Neural progenitor cell (in vitro differentiated cells): ENCODE data around the gene DET1. TPM values are rescaled to one million over a fixed set of nuclear protein-coding genes. Genes with fewer than 3 reads are reported as not detected.
A peak's percentile ranks its signal among the peaks of the same experiment; 100 is the strongest.
"Not testable (repeated sequence)": the region's sequence is repeated elsewhere in the genome, so short reads cannot be mapped to it uniquely, and the experiment has no call there.

Experiments
- DNase-seq: peaks from one replicate; pipeline ENCODE4 v3.0.0-alpha.2; 2016; ENCODE audit warnings: low spot score
- H2AFZ ChIP-seq: fragments of 200-600 bp; sonication (generic); replicated peaks from 2 replicates; pipeline ENCODE4 v1.6.1; 2016; ENCODE audit warnings: antibody characterized with exemption
- H3F3A ChIP-seq: fragments of 200-600 bp; sonication (generic); 2 replicates; pipeline ENCODE4 v1.6.1; 2016; ENCODE audit warnings: antibody characterized with exemption, low read depth
- H3K27ac ChIP-seq: fragments of 200-600 bp; sonication (generic); 2 replicates; pipeline ENCODE4 v1.5.1; 2016; ENCODE audit warnings: mild to moderate bottlenecking
- H3K27me3 ChIP-seq: fragments of 200-600 bp; sonication (generic); 2 replicates; pipeline ENCODE4 v1.6.1; 2016; ENCODE audit warnings: mild to moderate bottlenecking, moderate library complexity
- H3K36me3 ChIP-seq: fragments of 200-600 bp; sonication (generic); 2 replicates; pipeline ENCODE4 v1.5.1; 2016
- H3K4me1 ChIP-seq: fragments of 200-600 bp; sonication (generic); 2 replicates; pipeline ENCODE4 v1.6.1; 2016; ENCODE audit warnings: mixed run types
- H3K4me2 ChIP-seq: fragments of 200-600 bp; sonication (generic); 2 replicates; pipeline ENCODE4 v1.6.1; 2016
- H3K4me3 ChIP-seq: fragments of 200-600 bp; sonication (generic); 2 replicates; pipeline ENCODE4 v1.5.1; 2016
- H3K79me2 ChIP-seq: fragments of 200-600 bp; sonication (generic); 2 replicates; pipeline ENCODE4 v1.6.1; 2016; ENCODE audit warnings: low read depth
- H3K9ac ChIP-seq: fragments of 200-600 bp; sonication (generic); 2 replicates; pipeline ENCODE4 v1.6.1; 2016
- H3K9me3 ChIP-seq: fragments of 200-600 bp; sonication (generic); 2 replicates; pipeline ENCODE4 v1.5.1; 2016; ENCODE audit warnings: low read depth
- H4K20me1 ChIP-seq: fragments of 200-600 bp; sonication (generic); 2 replicates; pipeline ENCODE4 v1.6.1; 2016; ENCODE audit warnings: low read depth
- H3K27ac Mint-ChIP-seq: 3 replicates; pipeline ENCODE4 v1.8.0; 2021; ENCODE audit warnings: mixed read lengths
- H3K27me3 Mint-ChIP-seq: 2 replicates; pipeline ENCODE4 v1.8.0; 2022; ENCODE audit warnings: low read depth, mild to moderate bottlenecking, inconsistent platforms, moderate library complexity, mixed read lengths; ENCODE audit not compliant: insufficient read depth
- H3K36me3 Mint-ChIP-seq: 3 replicates; pipeline ENCODE4 v1.8.0; 2021; ENCODE audit warnings: mixed read lengths
- H3K4me1 Mint-ChIP-seq: 3 replicates; pipeline ENCODE4 v1.8.0; 2021; ENCODE audit warnings: mixed read lengths
- H3K4me3 Mint-ChIP-seq: 3 replicates; pipeline ENCODE4 v1.8.0; 2021; ENCODE audit warnings: mild to moderate bottlenecking, moderate library complexity, mixed read lengths
- H3K9me3 Mint-ChIP-seq: 3 replicates; pipeline ENCODE4 v1.8.0; 2020; ENCODE audit warnings: mixed read lengths
- CTCF ChIP-seq: fragments of 200-600 bp; sonication (generic); IDR thresholded peaks from 2 replicates; pipeline ENCODE4 v1.5.1; 2017; ENCODE audit warnings: antibody characterized with exemption, mild to moderate bottlenecking
- EZH2 ChIP-seq: fragments of 200-600 bp; sonication (generic); IDR thresholded peaks from 2 replicates; pipeline ENCODE4 v1.6.1; 2017; ENCODE audit warnings: antibody characterized with exemption, mild to moderate bottlenecking, moderate library complexity
- EZH2phosphoT487 ChIP-seq: fragments of 200-600 bp; sonication (generic); IDR thresholded peaks from 2 replicates; pipeline ENCODE4 v1.6.1; 2017; ENCODE audit warnings: antibody characterized with exemption
- total RNA-seq: library from RNA; depleted of rRNA; stranded (reverse); fragments of >200 nt; gene quantifications from 2 replicates; pipeline ENCODE4 v1.2.3, GENCODE V29; 2015; ENCODE audit warnings: low replicate concordance

DET1 gene
- total RNA-seq, 1 donor from 2014 or later = 21.3 TPM

- Histone ChIP-seq H3F3A (no peaks in the 10 kb centered on the region), H3K4me3 (no peak overlapping the region)
- H3K4me3 Mint-ChIP-seq = no peak overlapping the region
Observed at GRCh38 chr15:88469321-88469720, 77.2 kb downstream of the DET1 start.

GRCh38 chr15:88468721-88469120, 77.8 kb downstream of the DET1 start:
- H3K4me1 Mint-ChIP-seq = peaks cover 16% of the 10 kb centered on the region
- not testable (repeated sequence) for H3K27me3 ChIP-seq, H2AFZ ChIP-seq, H3K9me3 ChIP-seq, DNase-seq, H3K4me1 ChIP-seq, H3K9ac ChIP-seq, H3K27me3 Mint-ChIP-seq, H3K36me3 ChIP-seq, H3K36me3 Mint-ChIP-seq, H3K27ac ChIP-seq, H3K27ac Mint-ChIP-seq, H3F3A ChIP-seq, H3K9me3 Mint-ChIP-seq, H4K20me1 ChIP-seq
- Histone ChIP-seq H3K79me2 (peaks cover 37% of the 10 kb centered on the region), H3K4me2 (peak overlapping the region; percentile 92), H3K4me3 (peak overlapping the region; percentile 91)
- peak overlapping the region; percentile 92 for H3K4me3 Mint-ChIP-seq

More at GRCh38 chr15:88469321-88469720, 77.2 kb downstream of the DET1 start:
- Histone ChIP-seq H3K9me3 (no peaks in the 10 kb centered on the region), H3K36me3 (no peaks in the 10 kb centered on the region), H3K4me2 (no peak overlapping the region), H3K27me3 (no peaks in the 10 kb centered on the region), H3K9ac (no peak overlapping the region), H2AFZ (no peak overlapping the region), H3K27ac (no peak overlapping the region), H3K79me2 (peaks cover 37% of the 10 kb centered on the region), H3K4me1 (peaks cover 10% of the 10 kb centered on the region), H4K20me1 (peaks cover 3% of the 10 kb centered on the region)
- no peaks in the 10 kb centered on the region for H3K9me3 Mint-ChIP-seq
- peaks cover 2% of the 10 kb centered on the region for H3K27me3 Mint-ChIP-seq
- peaks cover 16% of the 10 kb centered on the region for H3K4me1 Mint-ChIP-seq
- no peak overlapping the region for H3K27ac Mint-ChIP-seq
- no peak for DNase-seq
- peaks cover 8% of the 10 kb centered on the region for H3K36me3 Mint-ChIP-seq
- TF ChIP-seq EZH2 = no peak
- no peak for TF ChIP-seq CTCF
- no peak for TF ChIP-seq EZH2phosphoT487

- H2AFZ ChIP-seq = peak overlapping the region; percentile 85
Observed at GRCh38 chr15:88467935-88468528, 78.4 kb downstream of the DET1 start.

More at GRCh38 chr15:88467935-88468528, 78.4 kb downstream of the DET1 start:
- peak overlapping the region; percentile 92 for H3K4me2 ChIP-seq
- TF ChIP-seq EZH2 (no peak), CTCF (peak; percentile 38), EZH2phosphoT487 (no peak)
- peaks cover 8% of the 10 kb centered on the region for H3K36me3 Mint-ChIP-seq
- H4K20me1 ChIP-seq = peaks cover 3% of the 10 kb centered on the region
- no peaks in the 10 kb centered on the region for H3K9me3 Mint-ChIP-seq
- H3K27ac ChIP-seq = no peak overlapping the region
- peak; percentile 20 for DNase-seq
- no peak overlapping the region for H3K27ac Mint-ChIP-seq
- H3F3A ChIP-seq = no peaks in the 10 kb centered on the region
- H3K36me3 ChIP-seq = no peaks in the 10 kb centered on the region
- H3K4me3 Mint-ChIP-seq = peak overlapping the region; percentile 92
- no peaks in the 10 kb centered on the region for H3K9me3 ChIP-seq
- peaks cover 2% of the 10 kb centered on the region for H3K27me3 Mint-ChIP-seq
- H3K9ac ChIP-seq = peak overlapping the region; percentile 91
- peaks cover 37% of the 10 kb centered on the region for H3K79me2 ChIP-seq
- peaks cover 16% of the 10 kb centered on the region for H3K4me1 Mint-ChIP-seq
- H3K4me1 ChIP-seq = peaks cover 10% of the 10 kb centered on the region
- H3K4me3 ChIP-seq = peak overlapping the region; percentile 91
- no peaks in the 10 kb centered on the region for H3K27me3 ChIP-seq
